Measurements from ENCODE around the gene PCGF2. TPM values are rescaled to one million over a fixed set of nuclear protein-coding genes. Genes with fewer than 3 reads are reported as not detected.

The PCGF2 gene
- total RNA-seq, 1 donor from 2014 or later, result 112 TPM

DNA sequence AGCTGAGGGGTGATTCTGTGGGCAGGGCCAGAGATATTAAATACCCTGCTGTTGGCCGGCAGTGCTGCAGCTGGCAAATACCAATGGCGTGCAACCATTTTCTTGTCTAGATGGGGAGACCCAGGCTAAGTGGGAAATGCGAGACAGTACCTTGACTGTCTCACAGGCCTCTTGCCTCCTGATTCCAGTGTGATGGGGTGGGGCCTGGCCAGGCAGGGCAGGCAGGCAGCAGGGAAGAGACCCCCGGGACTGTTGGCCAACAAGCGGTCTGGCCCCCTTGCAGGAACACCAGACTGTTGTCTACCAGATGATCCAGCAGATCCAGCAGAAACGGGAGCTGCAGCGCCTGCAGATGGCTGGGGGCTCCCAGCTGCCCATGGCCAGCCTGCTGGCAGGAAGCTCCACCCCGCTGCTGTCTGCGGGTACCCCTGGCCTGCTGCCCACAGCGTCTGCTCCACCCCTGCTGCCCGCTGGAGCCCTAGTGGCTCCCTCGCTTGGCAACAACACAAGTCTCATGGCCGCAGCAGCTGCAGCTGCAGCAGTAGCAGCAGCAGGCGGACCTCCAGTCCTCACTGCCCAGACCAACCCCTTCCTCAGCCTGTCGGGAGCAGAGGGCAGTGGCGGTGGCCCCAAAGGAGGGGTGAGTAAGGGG, 23.7 kb downstream of the PCGF2 start:
- no peak overlapping the region for H3K27ac Mint-ChIP-seq
- peaks cover 2% of the 10 kb centered on the region for H3K4me1 Mint-ChIP-seq (ENCODE audit: low read depth)
- H3K36me3 Mint-ChIP-seq (ENCODE audit: insufficient read depth), result peaks cover 9% of the 10 kb centered on the region
- no peaks in the 10 kb centered on the region for H3K9me3 Mint-ChIP-seq (ENCODE audit: low read depth)
- no peaks in the 10 kb centered on the region for H3K27me3 Mint-ChIP-seq
- DNase-seq (ENCODE audit: low spot score, unreplicated experiment), result no peak
- TF ChIP-seq, protein P1, sequence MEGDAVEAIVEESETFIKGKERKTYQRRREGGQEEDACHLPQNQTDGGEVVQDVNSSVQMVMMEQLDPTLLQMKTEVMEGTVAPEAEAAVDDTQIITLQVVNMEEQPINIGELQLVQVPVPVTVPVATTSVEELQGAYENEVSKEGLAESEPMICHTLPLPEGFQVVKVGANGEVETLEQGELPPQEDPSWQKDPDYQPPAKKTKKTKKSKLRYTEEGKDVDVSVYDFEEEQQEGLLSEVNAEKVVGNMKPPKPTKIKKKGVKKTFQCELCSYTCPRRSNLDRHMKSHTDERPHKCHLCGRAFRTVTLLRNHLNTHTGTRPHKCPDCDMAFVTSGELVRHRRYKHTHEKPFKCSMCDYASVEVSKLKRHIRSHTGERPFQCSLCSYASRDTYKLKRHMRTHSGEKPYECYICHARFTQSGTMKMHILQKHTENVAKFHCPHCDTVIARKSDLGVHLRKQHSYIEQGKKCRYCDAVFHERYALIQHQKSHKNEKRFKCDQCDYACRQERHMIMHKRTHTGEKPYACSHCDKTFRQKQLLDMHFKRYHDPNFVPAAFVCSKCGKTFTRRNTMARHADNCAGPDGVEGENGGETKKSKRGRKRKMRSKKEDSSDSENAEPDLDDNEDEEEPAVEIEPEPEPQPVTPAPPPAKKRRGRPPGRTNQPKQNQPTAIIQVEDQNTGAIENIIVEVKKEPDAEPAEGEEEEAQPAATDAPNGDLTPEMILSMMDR (IDR thresholded peaks at IDR 0.05; ENCODE audit: unreplicated experiment), result no peak
- H3K4me3 Mint-ChIP-seq (ENCODE audit: low read depth), result no peak overlapping the region

DNA sequence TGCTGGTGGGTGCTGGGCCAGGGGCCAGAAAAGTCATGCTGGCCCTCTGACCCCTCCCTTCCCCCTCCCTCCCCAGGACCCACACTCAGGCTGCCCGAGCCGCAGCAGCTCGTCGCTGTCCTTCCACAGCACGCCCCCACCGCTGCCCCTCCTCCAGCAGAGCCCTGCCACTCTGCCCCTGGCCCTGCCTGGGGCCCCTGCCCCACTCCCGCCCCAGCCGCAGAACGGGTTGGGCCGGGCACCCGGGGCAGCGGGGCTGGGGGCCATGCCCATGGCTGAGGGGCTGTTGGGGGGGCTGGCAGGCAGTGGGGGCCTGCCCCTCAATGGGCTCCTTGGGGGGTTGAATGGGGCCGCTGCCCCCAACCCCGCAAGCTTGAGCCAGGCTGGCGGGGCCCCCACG, 26.3 kb downstream of the PCGF2 start:
- no peak overlapping the region for H3K27ac Mint-ChIP-seq
- TF ChIP-seq, protein P1 (IDR thresholded peaks at IDR 0.05; ENCODE audit: unreplicated experiment), result no peak
- H3K27me3 Mint-ChIP-seq, result no peaks in the 10 kb centered on the region
- peaks cover 16% of the 10 kb centered on the region for H3K36me3 Mint-ChIP-seq (ENCODE audit: insufficient read depth)
- no peak overlapping the region for H3K4me3 Mint-ChIP-seq (ENCODE audit: low read depth)
- DNase-seq (ENCODE audit: low spot score, unreplicated experiment), result no peak
- no peaks in the 10 kb centered on the region for H3K4me1 Mint-ChIP-seq (ENCODE audit: low read depth)
- H3K9me3 Mint-ChIP-seq (ENCODE audit: low read depth), result no peaks in the 10 kb centered on the region

DNA sequence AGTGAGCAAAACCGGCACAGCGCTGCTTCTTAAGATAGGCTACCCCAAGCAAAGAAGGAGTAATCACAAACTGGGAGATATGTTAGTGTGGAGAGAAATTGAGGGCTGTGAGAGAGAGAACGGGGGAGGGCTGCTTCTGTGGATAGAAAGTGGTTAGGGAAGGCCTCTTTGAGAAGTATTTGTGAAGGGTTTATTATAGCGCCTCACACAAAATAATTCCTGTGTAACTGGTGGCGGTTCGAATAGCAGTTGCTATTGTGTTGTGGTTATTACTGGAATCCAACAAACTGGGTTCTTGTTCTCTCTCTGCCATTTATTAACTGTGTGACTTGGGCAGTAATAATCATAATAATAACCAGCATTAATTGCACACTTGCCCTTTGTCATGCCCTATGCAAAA, 27.2 kb downstream of the PCGF2 start:
- DNase-seq (ENCODE audit: low spot score, unreplicated experiment), result no peak

DNA sequence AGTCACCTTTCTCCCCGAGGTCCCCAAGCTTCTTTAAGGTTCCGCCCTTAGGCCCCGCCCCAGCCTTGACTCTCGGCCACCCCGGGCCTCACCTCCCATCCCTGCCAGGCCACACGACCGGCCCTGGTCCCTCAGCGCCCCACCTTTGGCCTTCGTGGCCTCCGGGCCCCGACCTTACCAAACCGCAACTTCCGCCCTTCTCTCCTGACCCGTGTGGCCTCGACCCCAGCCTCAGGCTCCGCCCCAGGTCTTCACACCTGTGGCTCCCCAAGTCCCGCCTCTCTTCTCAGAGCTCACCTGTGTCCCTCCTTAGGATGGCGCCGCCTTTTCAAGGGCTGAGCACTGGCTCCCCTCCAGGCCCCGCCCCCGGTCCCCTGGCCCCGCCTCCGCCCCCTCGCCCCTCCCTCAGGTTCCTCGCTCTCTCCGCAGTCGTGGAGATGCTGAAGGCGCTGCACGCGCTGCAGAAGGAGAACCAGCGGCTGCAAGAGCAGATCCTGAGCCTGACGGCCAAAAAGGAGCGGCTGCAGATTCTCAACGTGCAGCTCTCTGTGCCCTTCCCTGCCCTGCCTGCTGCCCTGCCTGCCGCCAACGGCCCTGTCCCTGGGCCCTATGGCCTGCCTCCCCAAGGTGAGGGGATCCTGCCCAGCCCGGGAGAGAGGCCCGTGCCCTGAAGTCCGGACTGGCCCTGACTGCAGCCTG, 28.0 kb downstream of the PCGF2 start:
- no peaks in the 10 kb centered on the region for H3K9me3 Mint-ChIP-seq (ENCODE audit: low read depth)
- no peak overlapping the region for H3K4me3 Mint-ChIP-seq (ENCODE audit: low read depth)
- DNase-seq (ENCODE audit: low spot score, unreplicated experiment), result no peak
- H3K27ac Mint-ChIP-seq, result no peak overlapping the region
- H3K4me1 Mint-ChIP-seq (ENCODE audit: low read depth), result no peaks in the 10 kb centered on the region
- peaks cover 19% of the 10 kb centered on the region for H3K36me3 Mint-ChIP-seq (ENCODE audit: insufficient read depth)
- H3K27me3 Mint-ChIP-seq, result no peaks in the 10 kb centered on the region
- TF ChIP-seq, protein P1 (IDR thresholded peaks at IDR 0.05; ENCODE audit: unreplicated experiment), result no peak

More for the DNA sequence above, 27.2 kb downstream of the PCGF2 start:
- H3K36me3 Mint-ChIP-seq (ENCODE audit: insufficient read depth), result peaks cover 18% of the 10 kb centered on the region
- no peaks in the 10 kb centered on the region for H3K9me3 Mint-ChIP-seq (ENCODE audit: low read depth)
- H3K4me3 Mint-ChIP-seq (ENCODE audit: low read depth), result no peak overlapping the region
- TF ChIP-seq, protein P1 (IDR thresholded peaks at IDR 0.05; ENCODE audit: unreplicated experiment), result no peak
- no peaks in the 10 kb centered on the region for H3K27me3 Mint-ChIP-seq
- H3K4me1 Mint-ChIP-seq (ENCODE audit: low read depth), result no peaks in the 10 kb centered on the region
- no peak overlapping the region for H3K27ac Mint-ChIP-seq

DNA sequence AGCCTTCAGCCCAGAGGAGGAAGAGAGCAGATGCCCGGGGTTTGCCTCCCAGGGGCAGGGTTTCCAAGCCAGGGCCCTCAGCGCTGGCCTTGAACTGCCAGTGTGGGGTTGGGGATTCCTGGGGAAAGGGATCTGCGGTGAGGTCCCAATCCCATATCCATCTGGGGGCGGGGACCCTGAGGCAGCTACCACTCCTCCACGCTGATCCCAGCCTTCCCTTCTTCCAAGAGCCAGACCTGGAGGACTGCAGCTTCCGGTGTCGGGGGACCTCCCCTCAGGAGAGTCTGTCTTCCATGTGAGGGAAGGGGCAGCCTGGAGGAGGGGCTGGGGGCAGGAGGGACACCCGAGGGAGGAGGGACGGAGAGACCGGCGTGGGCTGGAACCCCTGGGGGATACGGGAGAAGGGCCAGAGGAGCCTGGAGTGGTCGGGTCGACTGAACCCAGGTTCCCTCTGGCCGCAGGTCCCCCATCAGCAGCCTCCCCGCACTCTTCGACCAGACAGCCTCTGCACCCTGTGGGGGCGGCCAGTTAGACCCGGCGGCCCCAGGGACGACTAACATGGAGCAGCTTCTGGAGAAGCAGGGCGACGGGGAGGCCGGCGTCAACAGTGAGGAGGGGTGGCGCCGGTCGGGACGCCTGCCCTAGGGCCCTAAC, 28.7 kb downstream of the PCGF2 start:
- TF ChIP-seq, protein P1 (IDR thresholded peaks at IDR 0.05; ENCODE audit: unreplicated experiment), result no peak
- DNase-seq (ENCODE audit: low spot score, unreplicated experiment), result no peak
- no peak overlapping the region for H3K4me3 Mint-ChIP-seq (ENCODE audit: low read depth)
- H3K27me3 Mint-ChIP-seq, result no peaks in the 10 kb centered on the region
- peaks cover 21% of the 10 kb centered on the region for H3K36me3 Mint-ChIP-seq (ENCODE audit: insufficient read depth)
- no peak overlapping the region for H3K27ac Mint-ChIP-seq
- no peaks in the 10 kb centered on the region for H3K9me3 Mint-ChIP-seq (ENCODE audit: low read depth)
- H3K4me1 Mint-ChIP-seq (ENCODE audit: low read depth), result no peaks in the 10 kb centered on the region

Measured in progenitor cell of endocrine pancreas (in vitro differentiated cells).